ENCODE measurements around the gene CHST12.

- no peak for TF ChIP-seq GATA2 (IDR thresholded peaks at IDR 0.05; ENCODE audit: low read depth, low read length)
- TF ChIP-seq GATA3 (IDR thresholded peaks at IDR 0.05; ENCODE audit: low read depth, low read length), result no peak
Measured at GRCh38 chr7:2497500-2498336, 94.3 kb downstream of the CHST12 start.

Data from SH-SY5Y (cell line).